Liver (tissue), 9 donors: ENCODE data around the gene LYZL6. TPM values are rescaled to one million over a fixed set of nuclear protein-coding genes. Genes with fewer than 3 reads are reported as not detected.
"Not testable (repeated sequence)": the region's sequence is repeated elsewhere in the genome, so short reads cannot be mapped to it uniquely, and the experiment has no call there.

Experiments
- DNase-seq: peaks from one replicate; pipeline ENCODE4 v3.0.0-alpha.2; 2017; ENCODE audit warnings: low spot score
- H3K27ac ChIP-seq, 2 donors: one replicate each; pipeline ENCODE4 v1.7.0; 2013; ENCODE audit warnings: inconsistent platforms in 2 of 2, low read length in 2 of 2, control low read depth in 1 of 2, low read depth in 1 of 2, mild to moderate bottlenecking in 1 of 2
- H3K27me3 ChIP-seq, 4 donors: one replicate each; pipeline versions ENCODE4 v1.6.1 to v1.7.0; 2013; ENCODE audit warnings: low read length in 3 of 4, inconsistent platforms in 1 of 4, mild to moderate bottlenecking in 1 of 4, moderate library complexity in 1 of 4; ENCODE audit not compliant: control insufficient read depth in 4 of 4, insufficient read depth in 4 of 4
- H3K36me3 ChIP-seq, 4 donors: one replicate each; pipeline versions ENCODE4 v1.6.1 to v1.7.0; 2013; ENCODE audit warnings: low read length in 3 of 4, mild to moderate bottlenecking in 3 of 4, low read depth in 1 of 4, moderate library complexity in 1 of 4; ENCODE audit not compliant: control insufficient read depth in 4 of 4, insufficient read depth in 3 of 4
- H3K4me1 ChIP-seq, 4 donors: one replicate each; pipeline versions ENCODE4 v1.6.1 to v1.7.0; 2013; ENCODE audit warnings: low read length in 3 of 4, mild to moderate bottlenecking in 3 of 4, moderate library complexity in 1 of 4; ENCODE audit not compliant: control insufficient read depth in 4 of 4, insufficient read depth in 4 of 4
- H3K4me3 ChIP-seq, 3 donors: one replicate each; pipeline versions ENCODE4 v1.6.1 to v1.7.0; 2013; ENCODE audit warnings: low read length in 3 of 3, control low read depth in 1 of 3, low read depth in 1 of 3, mild to moderate bottlenecking in 1 of 3
- H3K9ac ChIP-seq, 2 donors: one replicate each; pipeline ENCODE4 v1.7.0; 2013; ENCODE audit warnings: low read length in 2 of 2, mild to moderate bottlenecking in 2 of 2, moderate library complexity in 2 of 2, control low read depth in 1 of 2, low read depth in 1 of 2
- H3K9me3 ChIP-seq, 4 donors: one replicate each; pipeline versions ENCODE4 v1.6.1 to v1.7.0; 2013; ENCODE audit warnings: low read length in 3 of 4; ENCODE audit not compliant: control insufficient read depth in 4 of 4
- EGR1 ChIP-seq, 2 donors: IDR thresholded peaks; 2 replicates each; pipeline ENCODE4 v1.6.1; 2016 to 2018; ENCODE audit warnings: antibody characterized with exemption in 2 of 2, low read depth in 2 of 2
- FOXA1 ChIP-seq: IDR thresholded peaks from 2 replicates; pipeline ENCODE4 v1.6.1; 2016; ENCODE audit warnings: antibody characterized with exemption
- GABPA ChIP-seq, 2 donors: IDR thresholded peaks in 1 of 2; conservative IDR thresholded peaks in 1 of 2; 2 replicates each; pipeline ENCODE4 v1.6.1; 2016; ENCODE audit warnings: antibody characterized with exemption in 2 of 2, mild to moderate bottlenecking in 1 of 2, moderate library complexity in 1 of 2
- HNF4A ChIP-seq, 2 donors: conservative IDR thresholded peaks; 2 replicates each; pipeline ENCODE4 v1.6.1; 2016; ENCODE audit warnings: antibody characterized with exemption in 2 of 2, mild to moderate bottlenecking in 2 of 2
- HNF4G ChIP-seq: IDR thresholded peaks from 2 replicates; pipeline ENCODE4 v1.6.1; 2016; ENCODE audit warnings: antibody characterized with exemption
- JUND ChIP-seq, 2 donors: IDR thresholded peaks; 2 replicates each; pipeline ENCODE4 v1.6.1; 2016; ENCODE audit warnings: antibody characterized with exemption in 2 of 2
- MAX ChIP-seq: IDR thresholded peaks from 2 replicates; pipeline ENCODE4 v1.6.1; 2016; ENCODE audit warnings: antibody characterized with exemption
- RAD21 ChIP-seq, 2 donors: IDR thresholded peaks; 2 replicates each; pipeline ENCODE4 v1.6.1; 2016; ENCODE audit warnings: antibody characterized with exemption in 2 of 2, mild to moderate bottlenecking in 2 of 2
- SP1 ChIP-seq: IDR thresholded peaks from 2 replicates; pipeline ENCODE4 v1.6.1; 2018; ENCODE audit warnings: antibody characterized with exemption, mild to moderate bottlenecking
- YY1 ChIP-seq: IDR thresholded peaks from 2 replicates; pipeline ENCODE4 v1.6.1; 2016; ENCODE audit warnings: antibody characterized with exemption, mild to moderate bottlenecking
- ZBTB33 ChIP-seq: IDR thresholded peaks from 2 replicates; pipeline ENCODE4 v1.6.1; 2016; ENCODE audit warnings: antibody characterized with exemption
- WGBS: extraction: QIAGEN DNeasy Blood & Tissue Kit; methylation state at CpG from one replicate; pipeline ENCODE4 v1.1.7; 2013; 5-methylcytosine and 5-hydroxymethylcytosine counted together
- polyA plus RNA-seq, 2 donors: library from polyadenylated mRNA; stranded (reverse) in 1 of 2; unstranded in 1 of 2; fragments of 200-250 nt in 1 of 2; fragments of >200 nt in 1 of 2; fragmentation: Nextera tagmentation in 1 of 2; extraction: Ambion mirVana in 1 of 2; gene quantifications; one replicate each; pipeline versions ENCODE4 v1.2.1 to v1.2.3, GENCODE V29; 2013 to 2015
- total RNA-seq, 2 donors: library from RNA; depleted of rRNA; stranded (reverse); fragments of >200 nt; gene quantifications; one replicate each; pipeline ENCODE4 v1.2.3, GENCODE V29; 2014
- donor health status: healthy.
- donor health status: healthy.
- donor health status: healthy.
- donor health status: healthy.
- donor health status: healthy.

The LYZL6 gene
- total and polyA plus RNA-seq, 4 donors, result not detected

GRCh38 chr17:35898283-35899070 lies 45.0 kb downstream of the LYZL6 start:
- DNase-seq, result no peak

GRCh38 chr17:35897772-35898171 lies 45.7 kb downstream of the LYZL6 start:
- H3K27me3 ChIP-seq, H3K9me3 ChIP-seq, H3K4me3 ChIP-seq, H3K9ac ChIP-seq, H3K27ac ChIP-seq, H3K4me1 ChIP-seq, H3K36me3 ChIP-seq, DNase-seq: not testable (repeated sequence)
- WGBS, result 97% methylated on average over 7 of the region's 7 CpGs

More at GRCh38 chr17:35898283-35899070, 45.0 kb downstream of the LYZL6 start:
- Histone ChIP-seq H3K9ac (no peak overlapping the region), H3K9me3 (no peaks in the 10 kb centered on the region), H3K27ac (no peak overlapping the region), H3K4me3 (no peak overlapping the region), H3K36me3 (no peaks in the 10 kb centered on the region), H3K27me3 (no peaks in the 10 kb centered on the region), H3K4me1 (peaks cover 0 to 5% (median 0%) of the 10 kb centered on the region in 4 donors)
- TF ChIP-seq EGR1 (IDR thresholded peaks at IDR 0.05; ENCODE audit: low read depth in 2 of 2), result no peak
- no peak for TF ChIP-seq SP1
- TF ChIP-seq RAD21 (IDR thresholded peaks at IDR 0.05), result peak; percentile 12 to 31
- peak; percentile 45 to 51 for TF ChIP-seq HNF4A (conservative IDR thresholded peaks at IDR 0.05)
- no peak for TF ChIP-seq YY1
- WGBS, result 49% methylated on average over 6 of the region's 6 CpGs

GRCh38 chr17:35895636-35896587 lies 47.6 kb downstream of the LYZL6 start:
- no peak overlapping the region for H3K4me3 ChIP-seq
- no peaks in the 10 kb centered on the region for H3K27me3 ChIP-seq
- WGBS, result 79% methylated on average over 14 of the region's 14 CpGs
- H3K36me3 ChIP-seq, result no peaks in the 10 kb centered on the region
- no peaks in the 10 kb centered on the region for H3K9me3 ChIP-seq
- peaks cover 0 to 5% (median 0%) of the 10 kb centered on the region in 4 donors for H3K4me1 ChIP-seq
- H3K27ac ChIP-seq, result no peak overlapping the region
- TF ChIP-seq JUND (IDR thresholded peaks at IDR 0.05), result no peak
- no peak for TF ChIP-seq HNF4G
- no peak for TF ChIP-seq FOXA1
- no peak for TF ChIP-seq MAX
- TF ChIP-seq HNF4A (conservative IDR thresholded peaks at IDR 0.05), result no peak
- no peak for TF ChIP-seq GABPA (IDR thresholded peaks at IDR 0.05 in 1 of 2, conservative IDR thresholded peaks at IDR 0.05 in 1 of 2)
- no peak for TF ChIP-seq ZBTB33
- DNase-seq, result no peak
- H3K9ac ChIP-seq, result no peak overlapping the region
